HFF-Myc (cell line): ENCODE measurements around the gene PAGR1.

Experiments used
- DNase-seq: peaks from one replicate; pipeline ENCODE4 v3.0.0-alpha.2; 2011; ENCODE audit warnings: low read depth; ENCODE audit errors: extremely low read depth
- H3K4me3 ChIP-seq: replicated peaks from 2 replicates; pipeline ENCODE4 v1.5.1; 2011; ENCODE audit warnings: low read depth, mild to moderate bottlenecking, control low read depth, low read length
- CTCF ChIP-seq: IDR thresholded peaks from 2 replicates; pipeline ENCODE4 v1.5.1; 2012; ENCODE audit warnings: mild to moderate bottlenecking, low read depth, low read length, control low read depth; ENCODE audit errors: missing control alignments

PAGR1 gene

GRCh38 chr16:29815032-29815721, 775 bp upstream of the PAGR1 start:
- DNase-seq, result no peak
- TF ChIP-seq CTCF, result no peak
- peak overlapping the region; percentile 87 for H3K4me3 ChIP-seq

- peak overlapping the region; percentile 87 for H3K4me3 ChIP-seq
- TF ChIP-seq CTCF, result no peak
- DNase-seq, result no peak
Measured at GRCh38 chr16:29816694-29817441, 916 bp downstream of the PAGR1 start.

GRCh38 chr16:29818082-29818481, 2.1 kb downstream of the PAGR1 start:
- no peak for TF ChIP-seq CTCF
- no peak for DNase-seq
- H3K4me3 ChIP-seq, result peak overlapping the region; percentile 87; the same call in 1 of the 2 replicates

GRCh38 chr16:29819506-29819905, 3.6 kb downstream of the PAGR1 start:
- TF ChIP-seq CTCF, result peak; percentile 29
- no peak for DNase-seq
- peak overlapping the region; percentile 55 for H3K4me3 ChIP-seq

GRCh38 chr16:29820271-29820701, 4.3 kb downstream of the PAGR1 start, which contains the start of gene MVP:
MVP (plus strand) TSS chr16:29820462; CDS start chr16:29830550, 10,088 bp downstream.
- peak within 1 kb of the TSS; percentile 55 for H3K4me3 ChIP-seq
- TF ChIP-seq CTCF, result no peak
- no peak for DNase-seq

GRCh38 chr16:29820730-29821642, 5.0 kb downstream of the PAGR1 start:
- peak overlapping the region; percentile 55 for H3K4me3 ChIP-seq
- DNase-seq, result no peak
- no peak for TF ChIP-seq CTCF
